Measurements from ENCODE around the gene CAPN8.
A peak's percentile ranks its signal among the peaks of the same experiment; 100 is the strongest.

CAPN8 gene

GRCh38 chr1:223540485-223541106, 124.9 kb downstream of the CAPN8 start:
- no peak for DNase-seq (ENCODE audit: extremely low read depth, low read depth)
- TF ChIP-seq CTCF (IDR thresholded peaks at IDR 0.05; ENCODE audit: low read depth, low read length) = no peak

- DNase-seq (ENCODE audit: extremely low read depth, low read depth) = no peak
- no peak for TF ChIP-seq CTCF (IDR thresholded peaks at IDR 0.05; ENCODE audit: low read depth, low read length)
Measured at GRCh38 chr1:223539750-223540149, 125.8 kb downstream of the CAPN8 start.

- no peak for DNase-seq (ENCODE audit: extremely low read depth, low read depth)
- no peak for TF ChIP-seq CTCF (IDR thresholded peaks at IDR 0.05; ENCODE audit: low read depth, low read length)
Measured at GRCh38 chr1:223538981-223539380, 126.5 kb downstream of the CAPN8 start.

GRCh38 chr1:223535319-223535718, 130.2 kb downstream of the CAPN8 start:
- no peak for DNase-seq (ENCODE audit: extremely low read depth, low read depth)
- no peak for TF ChIP-seq CTCF (IDR thresholded peaks at IDR 0.05; ENCODE audit: low read depth, low read length)

GRCh38 chr1:223534677-223535076, 130.8 kb downstream of the CAPN8 start:
- DNase-seq (ENCODE audit: extremely low read depth, low read depth) = no peak
- no peak for TF ChIP-seq CTCF (IDR thresholded peaks at IDR 0.05; ENCODE audit: low read depth, low read length)

GRCh38 chr1:223533708-223534107, 131.8 kb downstream of the CAPN8 start:
- TF ChIP-seq CTCF (IDR thresholded peaks at IDR 0.05; ENCODE audit: low read depth, low read length) = no peak
- no peak for DNase-seq (ENCODE audit: extremely low read depth, low read depth)

- no peak for DNase-seq (ENCODE audit: extremely low read depth, low read depth)
- peak; percentile 59 for TF ChIP-seq CTCF (IDR thresholded peaks at IDR 0.05; ENCODE audit: low read depth, low read length)
Measured at GRCh38 chr1:223531742-223532341, 133.7 kb downstream of the CAPN8 start.
